Measurements from ENCODE around the gene TBC1D22B.
A peak's percentile ranks its signal among the peaks of the same experiment; 100 is the strongest.

The TBC1D22B gene

DNA sequence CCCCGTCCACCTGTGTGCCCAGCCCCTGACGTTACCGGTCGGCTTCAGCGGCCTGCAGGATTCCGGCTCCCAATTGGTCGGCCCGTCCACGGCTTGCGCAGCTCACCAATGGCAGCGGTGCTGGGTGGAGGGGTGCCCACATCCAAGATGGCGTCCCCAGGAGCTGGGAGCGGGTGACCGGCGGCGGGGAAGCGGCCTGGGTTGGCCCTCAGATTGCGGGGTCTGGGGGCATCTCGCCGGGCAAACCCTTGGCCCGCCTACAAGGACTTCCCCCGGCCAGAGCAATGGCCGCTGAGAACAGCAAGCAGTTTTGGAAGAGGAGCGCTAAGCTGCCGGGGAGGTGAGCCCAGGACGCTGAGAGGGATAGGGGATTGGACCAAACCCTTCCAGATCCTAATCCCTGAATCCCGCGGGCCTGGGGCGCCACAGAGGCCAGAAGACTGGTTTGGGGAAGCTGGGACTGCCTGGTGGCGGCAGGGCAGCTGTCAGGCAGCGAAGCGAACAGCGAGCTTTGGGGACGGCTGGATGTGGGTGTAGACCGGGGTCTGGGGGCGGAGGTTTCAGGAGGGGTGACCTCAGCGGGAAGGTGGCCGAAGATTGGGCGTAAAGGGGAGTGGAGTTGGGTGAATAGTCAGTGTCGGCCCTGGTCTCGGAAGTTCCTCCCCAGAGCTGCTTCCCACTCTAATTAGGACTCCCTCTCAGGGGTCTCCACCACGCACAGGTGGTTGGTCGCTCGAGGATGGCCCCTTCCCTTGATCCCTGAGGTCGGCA, at the start of gene TBC1D22B, which contains the start of gene TMEM217:
TBC1D22B (plus strand) TSS at position 139 of the 771 bp plus-strand sequence; CDS start at position 285, 146 bp downstream.
TMEM217 (minus strand) TSS at position 511 of the 771 bp plus-strand sequence. CDS start 39,114 bp downstream, outside the sequence.
- peak; percentile 98 for DNase-seq

DNA sequence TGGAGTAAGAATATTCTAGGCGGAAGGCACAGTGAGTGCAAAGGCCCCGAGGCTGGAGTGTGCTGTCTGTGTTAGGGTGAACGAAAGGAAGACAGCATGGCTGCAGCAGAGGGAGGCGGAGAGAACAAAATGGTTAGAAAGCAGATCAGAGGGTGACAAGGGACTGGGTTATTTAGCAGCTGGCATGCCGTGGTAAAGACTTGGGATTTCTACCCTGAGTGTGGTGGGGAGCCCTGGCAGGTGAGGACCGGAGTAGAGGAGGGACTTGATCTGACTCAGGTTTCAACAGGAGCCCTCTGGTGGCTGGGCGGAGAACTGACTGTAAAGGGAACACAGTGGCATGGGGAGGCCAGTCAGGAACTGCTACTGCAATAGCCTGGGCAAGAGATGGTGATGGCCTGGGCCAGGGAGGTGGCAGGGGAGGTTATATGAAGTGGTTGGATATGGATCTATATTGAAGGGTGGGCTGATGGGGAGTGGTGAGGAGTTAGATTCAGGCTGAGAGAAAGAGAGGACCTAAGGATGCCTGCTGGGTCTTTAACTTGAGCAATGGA, 49.6 kb upstream of the TBC1D22B start:
- peak; percentile 95 for DNase-seq

DNA sequence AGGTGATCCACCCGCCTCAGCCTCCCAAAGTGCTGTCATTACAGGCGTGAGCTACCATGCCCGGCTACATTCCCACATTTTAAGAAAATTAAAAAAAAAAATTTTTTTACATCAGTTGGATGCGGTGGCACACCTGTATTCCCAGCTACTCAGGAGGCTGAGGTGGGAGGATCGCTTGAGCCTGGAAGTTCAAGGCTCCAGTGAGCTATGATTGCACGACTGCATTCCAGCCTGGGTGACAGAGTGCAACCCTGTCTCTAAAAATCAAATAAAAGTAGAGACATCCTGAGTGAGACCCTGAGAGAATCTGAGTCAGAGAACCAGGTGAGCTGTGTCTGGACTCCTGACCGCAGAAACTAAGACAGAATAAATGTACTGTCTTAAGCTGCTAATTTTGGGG, 48.8 kb upstream of the TBC1D22B start:
- no peak for DNase-seq

DNA sequence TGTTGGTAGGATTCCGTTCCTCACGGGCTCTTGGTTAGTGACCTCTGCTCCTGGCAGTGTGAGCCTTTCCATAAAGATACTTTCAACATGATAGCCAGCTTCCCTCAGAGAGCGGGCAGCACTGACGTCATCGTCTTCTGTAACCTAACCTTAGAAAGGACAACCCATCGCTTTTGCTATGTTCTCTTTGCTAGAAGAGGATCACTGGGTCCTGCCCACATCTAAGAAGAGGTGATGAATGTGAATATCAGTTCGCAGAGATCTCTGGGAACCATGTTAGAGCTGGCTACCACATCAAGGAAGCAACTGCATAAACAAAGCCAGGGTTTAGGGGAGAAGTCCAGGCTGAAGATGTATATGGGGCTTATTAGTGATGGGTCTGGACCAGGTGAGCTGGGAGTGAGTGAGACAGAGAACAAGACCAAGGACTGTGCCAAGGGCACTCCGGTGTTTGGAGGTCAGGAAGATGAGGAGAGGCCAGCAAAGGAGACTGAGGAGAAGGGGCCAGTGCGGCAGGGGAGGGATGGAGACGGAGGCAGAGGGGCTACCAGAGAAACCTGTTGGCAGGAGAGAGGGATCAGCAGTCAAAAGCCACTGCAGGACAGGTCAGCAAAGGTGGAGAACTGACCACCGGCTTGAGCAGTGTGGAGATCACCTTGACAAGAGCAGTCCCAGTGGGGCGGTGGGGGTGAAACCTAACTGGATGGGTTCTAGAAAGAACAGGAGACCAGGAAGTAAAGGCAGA, 47.9 kb upstream of the TBC1D22B start:
- DNase-seq: peak; percentile 53

GRCh38 chr6:37210313-37210968, 47.1 kb upstream of the TBC1D22B start:
- DNase-seq: peak; percentile 89

GRCh38 chr6:37212268-37212667, 45.3 kb upstream of the TBC1D22B start:
- no peak for DNase-seq

- no peak for DNase-seq
These were observed 39.5 kb upstream of the TBC1D22B start for GRCh38 chr6:37218061-37218460.

DNA sequence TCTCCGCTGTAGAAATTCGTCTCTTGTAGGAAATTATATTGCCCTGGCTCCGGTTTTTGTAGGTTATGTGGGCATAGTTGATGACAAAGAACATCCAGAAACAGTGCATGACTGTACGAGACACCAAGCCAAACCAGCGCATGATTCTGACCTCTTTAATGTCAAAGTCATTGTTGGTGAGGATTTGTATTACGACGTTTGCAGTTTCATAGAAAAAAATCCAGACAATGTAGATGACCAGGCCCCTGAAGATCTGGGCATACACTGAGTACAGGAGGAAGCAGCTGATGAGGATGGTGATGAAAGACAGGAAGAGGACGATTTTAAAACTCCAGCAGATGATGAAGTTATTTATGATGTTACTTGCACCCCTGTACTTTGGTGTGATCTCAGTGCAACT, 39.1 kb upstream of the TBC1D22B start:
- DNase-seq: no peak

DNA sequence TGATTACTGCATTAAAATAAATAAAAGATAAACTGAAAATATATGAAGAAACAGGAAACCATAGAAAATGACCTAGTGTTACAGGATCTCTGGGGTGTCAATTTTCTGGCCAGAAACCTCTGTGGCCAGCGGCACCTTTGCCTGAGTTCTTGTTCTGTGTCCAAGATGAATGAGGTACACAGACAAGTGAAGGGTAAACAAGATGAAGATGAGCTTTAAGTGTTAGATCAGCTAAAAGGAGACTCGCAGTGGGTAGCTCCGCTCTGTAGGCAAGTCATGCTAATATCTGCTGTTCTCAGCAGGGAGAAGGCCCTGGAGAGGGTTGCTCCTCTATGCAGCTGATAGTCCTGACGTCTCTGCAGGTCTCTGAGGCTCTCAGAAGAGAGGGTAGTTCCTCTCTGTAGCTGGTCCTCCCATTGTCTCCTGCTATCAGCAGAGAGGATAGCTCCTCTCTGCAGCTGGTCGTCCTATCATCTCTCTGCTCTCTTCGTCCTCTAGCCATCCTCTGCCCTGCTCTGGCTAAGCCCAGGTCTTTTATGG, 35.9 kb upstream of the TBC1D22B start:
- DNase-seq: no peak

DNA sequence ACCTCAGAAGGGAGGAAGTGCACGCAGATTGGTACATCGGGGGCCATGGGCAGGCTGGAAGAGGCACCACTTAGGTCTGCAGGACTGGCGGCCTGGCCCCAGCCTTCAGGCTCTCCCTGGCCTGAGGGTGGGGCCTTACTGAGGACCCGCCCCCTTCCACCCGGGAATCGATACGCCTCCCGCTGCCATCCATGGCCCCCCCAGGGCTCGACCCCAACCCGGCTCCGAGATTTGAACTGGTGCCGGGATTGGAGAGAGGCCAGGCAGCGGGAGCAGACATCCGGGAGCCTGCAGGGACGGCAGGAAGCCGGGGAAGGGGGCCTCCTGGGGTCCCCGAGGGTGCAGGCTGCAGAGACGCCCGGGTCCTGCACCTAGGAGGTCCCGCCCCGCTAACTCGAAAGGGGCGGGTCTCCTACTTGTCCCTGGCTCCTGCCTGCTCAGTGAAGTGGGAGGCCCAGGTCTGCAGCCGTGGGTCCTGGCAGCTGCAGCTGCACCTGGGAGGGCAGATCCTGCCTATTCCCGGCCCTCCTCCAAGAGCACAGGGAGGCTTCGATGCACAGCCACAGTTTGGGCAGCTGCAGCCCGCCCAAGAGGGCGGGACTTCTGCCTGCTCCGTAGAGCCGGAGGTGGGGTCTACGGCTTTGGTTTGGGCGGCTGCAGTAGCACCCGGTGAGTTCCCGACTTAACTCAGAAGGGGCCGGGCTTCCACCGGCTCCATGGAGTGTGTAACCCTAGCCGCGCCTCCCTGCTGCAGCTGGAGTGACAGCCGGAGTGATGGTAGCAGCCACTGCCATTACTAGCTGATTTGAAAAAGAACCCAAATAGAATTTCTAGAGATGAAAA, 35.2 kb upstream of the TBC1D22B start:
- DNase-seq: peak; percentile 88

DNA sequence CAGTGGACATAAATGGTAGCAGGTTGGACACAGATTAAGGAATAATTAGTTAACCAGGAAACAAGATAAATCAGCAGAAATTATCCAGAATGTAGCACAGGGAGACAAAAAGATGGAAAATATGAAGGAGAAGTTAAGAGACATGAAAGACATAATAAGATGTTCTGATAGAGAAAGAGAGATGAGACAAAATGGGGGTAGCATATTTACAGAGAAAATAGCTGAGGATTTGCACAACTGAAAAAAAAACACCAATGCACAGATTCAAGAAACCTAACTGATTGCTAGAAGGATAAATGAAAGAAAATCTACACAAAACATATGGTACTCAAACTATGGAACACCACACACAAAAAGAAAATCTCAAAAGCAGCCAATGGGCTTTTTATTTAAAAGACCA, 34.6 kb upstream of the TBC1D22B start:
- DNase-seq: no peak

GRCh38 chr6:37225350-37226169, 32.0 kb upstream of the TBC1D22B start:
- no peak for DNase-seq

DNA sequence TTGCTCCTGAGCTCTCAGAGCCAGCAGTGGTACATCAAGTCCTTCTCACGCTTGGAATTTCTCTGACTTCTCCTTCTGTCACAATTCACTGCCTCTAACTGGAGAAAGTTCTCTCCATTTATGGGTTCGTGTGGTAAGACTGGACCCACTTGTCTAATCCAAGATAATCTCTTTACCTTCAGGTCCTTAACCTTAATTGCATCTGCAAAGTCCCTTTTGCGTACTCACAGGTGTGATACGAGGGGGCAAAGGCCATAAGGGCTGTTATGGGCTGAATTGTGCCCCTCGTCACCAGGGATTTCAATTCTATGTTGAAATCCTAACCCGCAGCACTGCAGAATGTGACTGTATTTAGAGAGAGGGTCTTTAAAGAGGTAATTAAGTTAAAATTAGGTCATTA, 27.5 kb upstream of the TBC1D22B start:
- no peak for DNase-seq

- DNase-seq: no peak
These were observed 25.0 kb upstream of the TBC1D22B start for GRCh38 chr6:37232430-37233017.

GRCh38 chr6:37233541-37233940, 24.0 kb upstream of the TBC1D22B start:
- no peak for DNase-seq

DNA sequence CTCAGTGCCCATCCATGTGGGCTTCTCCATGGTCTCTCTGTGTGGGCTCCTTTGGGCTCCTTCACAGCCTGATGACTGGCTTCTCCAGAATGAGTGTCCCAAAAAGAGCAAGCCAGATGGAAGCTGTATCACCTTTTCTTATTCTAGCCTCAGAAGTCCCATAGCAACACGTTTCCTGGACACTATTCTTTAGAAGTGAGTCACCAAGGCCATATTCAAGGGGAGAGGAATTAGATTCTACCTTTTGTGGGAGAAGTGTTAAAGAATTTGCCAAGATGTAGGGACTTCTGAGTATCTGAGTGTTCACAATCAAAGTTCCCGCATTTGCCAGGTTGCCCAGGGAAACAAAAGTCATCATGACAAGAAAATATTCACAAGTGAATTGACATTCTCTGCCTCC, 20.7 kb upstream of the TBC1D22B start:
- no peak for DNase-seq

- no peak for DNase-seq
These were observed 19.8 kb upstream of the TBC1D22B start for GRCh38 chr6:37237789-37238188.

GRCh38 chr6:37238381-37238780, 19.2 kb upstream of the TBC1D22B start:
- DNase-seq: no peak

GRCh38 chr6:37239526-37239925, 18.0 kb upstream of the TBC1D22B start:
- no peak for DNase-seq

DNA sequence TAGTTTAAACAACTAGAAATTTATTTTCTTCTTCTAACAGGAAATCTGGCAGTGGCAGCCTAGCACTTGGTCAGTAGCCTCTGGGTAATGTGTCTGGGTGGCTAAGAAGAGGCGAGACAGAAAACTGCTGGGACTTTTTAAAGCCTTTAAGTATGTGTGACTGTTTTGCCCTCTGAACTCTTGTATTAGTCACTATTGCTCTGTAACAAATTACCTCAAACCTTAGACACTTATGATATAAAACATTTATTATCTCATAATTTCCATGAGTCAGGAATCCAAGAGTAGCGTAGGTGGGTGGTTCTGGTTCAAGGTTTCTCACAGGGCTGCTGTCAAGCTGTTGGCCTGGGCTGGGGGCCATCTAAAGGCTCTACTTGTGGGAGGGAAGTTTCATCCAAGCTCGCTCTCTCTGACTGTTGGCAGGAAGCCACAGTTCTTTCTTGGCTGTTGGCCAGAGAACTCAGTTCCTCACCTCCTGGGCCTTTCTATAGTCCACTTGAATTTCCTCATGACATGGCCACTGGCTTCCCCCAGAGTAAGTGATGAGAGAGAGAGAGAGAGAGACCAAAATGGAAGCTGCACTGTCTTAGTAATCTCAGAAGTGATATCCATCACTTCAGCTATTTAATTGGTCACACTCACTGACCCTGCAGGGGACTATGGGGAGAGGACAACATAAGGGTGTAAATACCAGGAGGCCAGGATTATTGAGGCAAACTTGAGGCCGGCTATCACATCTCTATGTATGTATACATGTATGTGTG, 17.4 kb upstream of the TBC1D22B start:
- peak; percentile 74 for DNase-seq
